ENCODE data around the gene AUTS2. TPM values are rescaled to one million over a fixed set of nuclear protein-coding genes. Genes with fewer than 3 reads are reported as not detected.

Gene AUTS2
- total and polyA plus RNA-seq, 2 of the 8 experiments (the other 6 are each of a cell fraction or from before 2014, with no cell fraction given), result 25.9 to 101 TPM

- TF ChIP-seq BCL11A (IDR thresholded peaks at IDR 0.05; ENCODE audit: low read depth in 2 of 2, low read length in 2 of 2) (no peak), TEAD4 (IDR thresholded peaks at IDR 0.05; ENCODE audit: low read depth, low read length) (no peak)
These were observed 545.1 kb downstream of the AUTS2 start (continued) for GRCh38 chr7:70143075-70144044.
